HG03457 (cell line): ENCODE results near the gene SH3BP5L.
"Not testable (repeated sequence)": the region's sequence is repeated elsewhere in the genome, so short reads cannot be mapped to it uniquely, and the experiment has no call there.

Experiments
- ATAC-seq: cut with Tn5 transposase; IDR thresholded peaks from one replicate; pipeline ENCODE4 v1.9.1; 2021; ENCODE audit warnings: moderate number of reproducible peaks; ENCODE audit not compliant: unreplicated experiment

The SH3BP5L gene

DNA sequence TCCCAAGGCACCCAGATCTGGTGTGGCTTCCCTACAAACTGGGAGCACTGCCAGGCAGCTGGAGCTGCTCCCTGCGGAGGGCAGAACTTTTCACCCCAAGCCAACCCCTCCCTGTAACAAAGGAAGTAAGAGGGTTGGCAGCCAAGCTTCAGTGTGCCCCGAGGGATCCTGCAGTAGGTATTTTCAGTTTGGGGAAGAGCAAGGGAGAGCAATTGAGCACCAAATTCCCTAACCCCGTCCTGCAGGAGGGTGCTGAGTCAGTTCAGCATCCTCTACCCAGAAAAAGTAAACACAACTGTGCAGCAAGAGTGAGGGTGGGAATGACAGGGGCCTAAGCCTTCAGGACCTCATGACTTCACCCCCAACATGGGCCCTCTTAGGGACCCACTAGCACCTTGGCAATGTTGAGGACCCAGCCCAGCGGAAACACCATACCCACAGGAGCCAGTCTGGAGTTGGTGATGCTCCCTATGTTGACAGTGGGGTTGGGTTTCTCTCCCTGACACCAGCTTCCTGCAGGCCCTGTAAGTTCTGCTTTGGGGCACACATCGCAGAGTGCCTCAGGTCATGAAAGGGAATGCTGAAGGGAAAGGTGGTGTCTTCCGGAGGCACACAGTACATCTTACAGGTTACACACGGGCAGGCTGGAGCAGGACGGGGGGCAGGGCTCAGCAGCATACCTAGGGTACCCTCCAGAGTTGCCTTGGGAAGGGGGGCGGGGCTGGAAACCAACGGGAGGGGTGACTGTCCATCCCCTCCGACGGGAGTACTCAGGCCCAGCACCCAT is 14.8 kb downstream of the SH3BP5L start:
- no peak for ATAC-seq

DNA sequence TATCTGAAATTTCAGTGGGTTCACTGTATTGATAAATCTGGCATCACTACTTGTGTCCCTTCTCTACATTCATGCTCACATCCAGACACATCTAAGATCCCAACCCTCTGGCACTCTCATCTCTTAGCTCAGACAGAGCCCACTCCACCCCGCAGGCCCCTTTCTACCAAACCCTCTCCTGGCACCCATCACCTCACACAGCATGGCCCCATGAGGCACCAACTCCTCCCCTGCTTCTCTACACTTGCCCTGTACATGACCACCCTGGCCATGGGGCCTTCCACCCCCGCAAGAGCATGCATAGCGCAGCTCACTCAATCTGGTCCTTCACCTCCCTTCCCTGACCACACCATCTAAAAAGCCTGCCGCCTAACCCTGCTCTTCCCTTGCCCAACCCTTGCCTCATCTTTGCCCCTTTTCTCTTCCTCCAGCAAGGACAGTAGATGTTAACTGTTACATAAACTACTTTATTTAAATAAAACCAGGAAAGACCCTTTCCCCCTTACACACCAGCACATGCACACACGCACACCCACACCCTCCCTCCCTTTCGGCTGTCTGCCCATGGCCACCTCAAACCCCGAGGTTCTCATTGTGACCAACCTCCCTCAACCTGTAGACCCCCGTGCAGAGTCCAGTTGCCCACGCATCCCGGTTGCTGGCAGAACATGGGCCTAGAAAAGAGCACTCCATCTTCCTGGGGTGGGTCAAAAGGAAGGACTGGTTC is 15.6 kb downstream of the SH3BP5L start:
- ATAC-seq: no peak

DNA sequence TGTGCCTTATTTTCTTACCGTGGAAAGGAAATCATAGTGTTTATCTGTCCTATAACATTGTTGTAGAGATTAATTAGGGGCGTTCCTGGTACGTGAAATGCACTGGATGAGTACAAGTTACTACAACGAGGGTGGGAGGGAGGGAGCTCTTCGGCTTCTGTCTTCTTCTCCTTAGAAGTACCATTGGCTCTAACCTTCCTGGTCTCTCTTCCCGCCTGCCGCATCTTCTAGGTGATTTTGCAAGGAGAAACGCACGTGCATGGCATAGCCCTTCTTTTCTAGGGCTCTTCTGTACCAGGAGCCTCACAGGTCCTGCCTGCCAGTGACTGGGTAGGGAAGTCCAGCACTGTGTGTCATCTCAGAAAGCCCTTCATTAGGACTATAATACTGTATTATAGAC is 16.8 kb downstream of the SH3BP5L start:
- no peak for ATAC-seq

DNA sequence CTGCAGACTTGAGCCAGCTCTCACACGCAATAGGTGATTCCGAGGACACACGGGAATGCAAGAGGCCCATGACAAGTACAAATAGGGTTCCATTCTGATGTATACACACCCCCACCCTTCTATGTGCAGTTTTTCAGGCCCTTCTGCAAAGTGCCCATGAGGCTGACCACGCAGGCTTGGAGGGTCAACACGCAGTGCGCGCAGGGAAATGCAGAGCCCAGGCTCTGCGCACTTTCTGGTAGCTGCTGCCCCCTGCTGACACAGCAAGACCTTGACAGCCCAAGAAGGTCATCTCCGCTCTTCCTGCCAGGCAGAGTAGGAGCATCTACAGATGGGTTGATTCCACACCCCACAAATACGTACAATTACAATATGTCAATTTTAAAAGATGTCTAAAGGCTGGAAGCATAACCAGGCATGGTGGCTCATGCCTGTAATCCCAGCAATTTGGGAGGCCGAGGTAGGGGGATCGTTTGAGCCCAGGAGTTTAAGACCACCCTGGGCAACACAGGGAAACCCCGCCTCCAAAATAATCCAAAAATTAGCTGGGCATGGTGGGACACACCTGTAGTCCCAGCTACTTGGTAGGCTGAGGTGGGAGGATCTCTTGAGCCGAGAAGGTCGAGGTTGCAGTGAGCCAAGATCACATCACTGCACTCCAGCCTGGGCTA is 18.5 kb downstream of the SH3BP5L start:
- peak; percentile 59 for ATAC-seq

DNA sequence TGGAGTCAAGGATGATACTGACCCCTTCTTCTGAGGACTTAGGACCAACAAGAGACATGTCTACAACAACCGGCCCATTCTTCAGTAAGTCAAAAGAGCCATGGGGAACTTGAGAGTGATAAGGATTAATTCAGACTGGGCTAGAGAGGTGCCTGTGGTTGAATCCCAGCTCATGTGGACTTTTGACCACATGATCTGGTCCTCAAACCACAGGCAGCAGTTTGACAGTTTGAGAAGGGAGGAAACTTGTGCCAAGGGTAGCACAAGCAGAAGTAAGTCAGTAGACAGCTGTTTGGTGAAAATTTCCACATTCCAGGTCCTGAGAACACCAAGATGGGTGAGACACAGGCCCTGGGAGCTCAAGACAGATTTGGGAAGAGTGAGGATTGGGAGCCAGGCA is 19.8 kb downstream of the SH3BP5L start:
- ATAC-seq: peak; percentile 3

DNA sequence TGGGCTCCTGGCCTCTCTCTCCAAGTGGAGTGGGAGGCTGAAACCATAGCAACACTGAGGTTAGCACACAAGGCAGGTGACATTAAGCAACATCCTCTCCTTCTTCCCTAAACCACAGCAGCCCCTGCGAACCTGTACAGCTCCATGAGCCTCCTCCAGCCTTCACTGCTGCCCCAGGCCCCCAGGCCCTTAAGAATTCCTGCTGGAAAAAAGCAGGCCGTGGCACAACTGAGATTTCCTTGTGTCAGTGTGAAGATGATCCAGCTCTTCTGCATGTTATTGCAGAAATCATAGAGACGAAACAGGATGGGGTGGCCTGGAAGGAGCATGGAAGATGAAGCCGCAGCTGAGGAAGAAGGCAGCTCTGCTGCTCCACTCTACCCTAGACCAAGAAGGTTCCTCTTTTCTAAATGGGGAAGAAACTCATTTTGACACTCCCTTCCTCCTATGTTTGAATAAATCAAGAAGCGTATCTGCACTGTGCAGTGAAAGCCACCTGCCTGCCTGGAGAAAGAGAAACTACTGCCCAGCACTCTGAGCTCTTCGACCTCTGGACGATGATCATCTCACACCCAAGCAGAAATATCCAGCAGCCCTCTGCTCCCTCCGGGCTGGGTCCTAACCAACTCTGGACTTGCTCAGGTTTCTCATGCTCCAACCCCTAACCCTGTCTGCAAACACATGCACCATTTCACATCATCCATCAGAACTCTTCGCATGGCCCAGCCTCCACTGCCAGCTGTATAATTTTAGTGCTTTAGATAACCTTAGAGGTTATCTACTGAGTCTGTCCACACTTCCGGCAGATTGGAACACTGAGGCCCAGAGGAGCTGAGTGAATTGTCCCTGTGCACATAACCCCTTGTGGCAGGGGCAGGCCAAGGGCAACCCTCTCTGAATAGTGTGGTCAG is 20.7 kb downstream of the SH3BP5L start:
- peak; percentile 78 for ATAC-seq

DNA sequence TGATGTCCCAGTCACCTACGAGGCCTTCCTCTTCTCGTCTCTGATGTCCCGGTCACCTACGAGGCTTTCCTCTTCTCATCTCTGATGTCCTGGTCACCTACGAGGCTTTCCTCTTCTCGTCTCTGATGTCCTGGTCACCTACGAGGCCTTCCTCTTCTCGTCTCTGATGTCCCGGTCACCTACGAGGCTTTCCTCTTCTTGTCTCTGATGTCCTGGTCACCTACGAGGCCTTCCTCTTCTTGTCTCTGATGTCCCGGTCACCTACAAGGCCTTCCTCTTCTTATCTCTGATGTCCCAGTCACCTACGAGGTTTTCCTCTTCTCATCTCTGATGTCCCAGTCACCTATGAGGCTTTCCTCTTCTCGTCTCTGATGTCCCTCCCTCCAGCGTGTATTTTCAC is 22.2 kb downstream of the SH3BP5L start:
- not testable (repeated sequence) for ATAC-seq

DNA sequence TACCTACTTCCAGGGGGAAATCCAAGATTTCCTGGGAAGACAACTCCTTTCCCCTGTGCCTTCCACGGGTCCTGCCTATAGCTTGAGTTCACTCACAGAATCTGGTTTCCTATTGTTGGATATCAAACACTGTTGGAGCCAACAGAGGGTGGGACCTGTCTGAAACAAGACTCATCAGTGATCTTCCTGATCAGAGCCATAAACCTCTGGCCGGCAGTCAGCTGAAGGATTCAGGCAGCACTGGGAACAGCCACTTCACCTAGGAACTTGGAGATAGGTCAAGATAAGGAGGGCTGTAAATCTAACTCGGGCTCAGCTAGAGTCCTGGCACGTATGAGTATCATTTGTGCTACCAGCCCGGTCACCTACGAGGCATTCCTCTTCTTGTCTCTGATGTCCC is 23.3 kb downstream of the SH3BP5L start:
- no peak for ATAC-seq

DNA sequence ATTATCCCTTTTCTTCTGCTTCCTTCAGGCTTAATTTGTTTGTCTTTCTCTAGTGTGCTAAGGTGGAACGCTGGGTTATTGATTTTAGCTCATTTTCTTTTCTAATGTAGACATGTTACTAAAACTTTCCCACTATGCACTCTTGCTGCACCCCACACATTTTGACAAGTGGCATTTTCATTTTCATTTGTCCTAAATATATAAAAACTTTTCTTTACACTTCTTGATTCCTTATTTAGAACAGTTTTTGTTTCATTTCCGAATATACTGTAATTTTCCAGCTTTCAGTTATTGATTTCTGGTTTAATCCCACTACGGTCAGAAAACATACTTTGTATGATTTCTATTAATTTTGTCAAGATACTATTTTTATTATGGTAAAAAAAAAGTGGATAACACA is 25.3 kb downstream of the SH3BP5L start:
- no peak for ATAC-seq

DNA sequence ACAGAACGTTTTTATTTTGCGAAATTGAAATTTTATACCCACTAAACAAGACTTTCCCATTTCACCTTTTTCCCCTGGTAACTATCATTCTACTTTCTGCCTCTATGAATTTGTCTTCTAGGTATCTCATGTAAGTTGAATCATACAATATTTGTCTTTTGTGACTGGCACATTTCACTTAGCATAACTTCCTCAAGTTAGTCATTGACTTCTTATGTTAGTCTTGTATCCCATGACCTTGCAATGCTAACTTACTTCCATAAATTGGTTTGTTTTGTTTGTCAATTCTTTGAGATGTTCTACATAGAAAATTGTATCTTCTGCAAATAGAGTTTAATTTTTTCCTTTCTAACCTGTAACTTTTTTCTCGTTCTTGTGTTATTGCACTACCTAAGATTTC is 26.9 kb downstream of the SH3BP5L start:
- no peak for ATAC-seq

DNA sequence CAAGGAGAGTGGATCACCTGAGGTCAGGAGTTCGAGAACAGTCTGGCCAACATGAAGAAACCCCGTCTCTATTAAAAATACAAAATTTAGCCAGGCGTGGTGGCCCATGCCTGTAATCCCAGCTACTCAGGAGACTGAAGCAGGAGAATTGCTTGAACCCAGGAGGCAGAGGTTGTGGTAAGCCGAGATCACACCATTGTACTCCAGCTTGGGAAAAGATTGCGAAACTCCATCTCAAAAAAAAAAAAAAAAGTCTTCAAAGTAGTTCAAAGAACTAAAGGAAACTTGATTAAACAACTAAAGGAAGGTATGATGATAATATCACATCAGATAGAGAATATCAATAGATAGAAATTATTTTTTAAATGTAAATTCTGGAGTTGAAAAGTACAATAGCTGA is 31.1 kb downstream of the SH3BP5L start:
- ATAC-seq: not testable (repeated sequence)

DNA sequence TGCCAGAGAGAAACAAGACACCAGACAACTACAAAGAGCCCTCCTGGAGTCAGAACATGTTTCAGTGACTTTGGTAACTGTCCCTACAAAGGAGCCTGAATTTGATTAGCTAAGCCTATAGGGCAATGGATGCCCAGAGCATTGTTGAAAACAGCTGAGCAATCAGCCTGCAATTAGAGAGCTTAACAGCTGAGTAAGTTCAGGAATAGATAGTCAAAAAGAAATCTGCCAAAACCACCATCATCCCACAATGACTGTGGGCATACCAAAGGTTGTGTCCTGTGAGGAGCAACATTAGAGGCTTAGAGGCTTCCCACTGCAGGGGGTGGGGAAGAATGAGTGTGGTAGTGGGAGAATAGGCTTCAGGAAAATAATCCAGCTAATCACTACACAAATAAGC is 32.1 kb downstream of the SH3BP5L start:
- peak; percentile 94 for ATAC-seq

DNA sequence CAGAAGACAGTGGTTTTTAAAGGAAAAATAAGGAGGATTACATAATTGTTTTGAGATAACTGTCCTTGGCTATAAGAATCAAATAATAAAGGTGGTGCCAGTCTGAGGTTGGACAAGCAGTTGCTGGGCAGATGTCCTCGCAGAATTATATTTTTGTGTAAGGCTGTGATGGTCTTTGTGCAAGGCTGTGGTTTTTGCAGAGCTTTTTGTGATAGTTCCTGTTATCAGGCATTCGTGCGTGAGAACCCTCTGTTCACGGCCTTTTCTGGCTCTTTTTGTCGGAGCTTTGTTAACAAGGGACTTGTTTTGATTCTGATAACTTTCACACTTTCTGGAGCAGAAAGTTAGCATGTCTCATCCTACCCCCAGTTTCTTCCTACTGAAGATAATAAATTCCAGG is 33.4 kb downstream of the SH3BP5L start:
- no peak for ATAC-seq

DNA sequence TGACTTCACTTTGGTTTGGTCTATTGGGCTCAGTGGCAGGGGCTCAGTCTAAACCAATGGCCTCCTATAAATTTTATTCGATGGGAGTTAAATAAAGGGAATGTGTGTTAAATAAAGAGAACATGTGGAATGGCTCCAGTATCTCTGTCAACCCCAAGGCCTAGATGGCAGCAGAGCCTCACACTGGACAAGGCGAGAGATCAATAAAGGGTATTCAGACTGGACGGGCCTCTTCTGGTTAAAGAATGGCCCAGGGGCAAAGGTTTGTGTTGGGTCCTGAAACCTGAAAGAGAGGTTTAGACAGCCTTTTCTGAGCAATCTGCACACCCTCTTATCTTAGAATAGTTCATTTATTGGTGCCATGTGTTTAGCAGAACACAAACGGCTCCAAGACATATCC is 34.7 kb downstream of the SH3BP5L start:
- ATAC-seq: no peak

DNA sequence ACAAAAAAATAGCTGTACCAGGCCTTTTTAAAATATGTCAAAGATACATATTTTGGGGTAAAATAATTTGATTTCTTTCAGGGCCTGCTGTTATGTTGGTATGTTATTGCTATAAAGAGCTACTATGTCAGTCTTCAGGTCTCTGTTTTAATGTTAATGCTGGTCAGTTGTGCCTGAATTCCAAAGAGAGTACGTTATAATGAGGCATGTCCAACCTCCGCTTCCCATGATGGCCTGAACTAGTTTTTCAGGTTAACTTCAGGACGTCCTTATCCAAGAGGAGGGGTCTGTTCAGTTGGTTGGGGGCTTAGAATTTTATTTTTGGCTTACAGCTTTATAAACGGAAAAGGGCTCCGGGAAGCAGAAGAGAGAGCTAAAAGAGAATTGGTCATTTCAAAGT is 35.3 kb downstream of the SH3BP5L start:
- ATAC-seq: no peak

DNA sequence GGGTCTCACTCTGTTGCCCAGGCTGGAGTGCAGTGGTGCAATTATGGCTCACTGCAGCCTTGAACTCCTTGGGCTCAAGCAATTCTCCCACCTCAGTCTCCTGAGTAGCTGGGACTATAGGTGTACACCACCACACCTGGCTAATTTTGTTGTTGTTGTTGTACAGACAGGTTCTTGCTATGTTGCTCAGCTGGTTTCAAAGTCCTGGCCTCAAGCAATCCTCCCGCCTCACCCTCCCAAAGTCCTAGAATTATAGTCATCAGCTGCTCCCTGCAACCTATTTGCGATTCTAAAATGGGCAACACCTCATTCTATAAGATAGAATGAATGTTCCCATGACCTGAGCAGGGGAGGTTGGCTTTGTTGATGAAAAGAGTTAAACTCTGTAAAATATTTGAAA is 36.4 kb downstream of the SH3BP5L start:
- not testable (repeated sequence) for ATAC-seq

DNA sequence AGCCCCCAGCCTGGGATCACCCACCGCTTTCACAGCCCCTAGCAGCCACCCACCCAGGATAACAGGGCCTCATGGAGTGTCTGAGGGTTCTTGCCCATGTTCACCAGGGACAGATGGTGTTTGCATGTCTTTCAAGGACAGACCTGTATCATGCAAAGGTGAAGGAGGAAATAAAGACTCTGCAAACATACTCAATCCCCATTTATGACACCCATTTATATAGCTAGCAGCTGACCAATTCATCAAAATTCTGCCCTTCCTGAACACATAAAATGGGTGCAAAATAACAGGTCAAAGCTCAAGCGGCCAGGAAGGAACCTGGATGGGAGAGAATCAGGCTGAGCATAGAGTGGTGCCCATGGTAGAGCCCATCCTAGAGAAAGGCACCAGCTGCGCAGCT is 37.4 kb downstream of the SH3BP5L start:
- ATAC-seq: no peak

DNA sequence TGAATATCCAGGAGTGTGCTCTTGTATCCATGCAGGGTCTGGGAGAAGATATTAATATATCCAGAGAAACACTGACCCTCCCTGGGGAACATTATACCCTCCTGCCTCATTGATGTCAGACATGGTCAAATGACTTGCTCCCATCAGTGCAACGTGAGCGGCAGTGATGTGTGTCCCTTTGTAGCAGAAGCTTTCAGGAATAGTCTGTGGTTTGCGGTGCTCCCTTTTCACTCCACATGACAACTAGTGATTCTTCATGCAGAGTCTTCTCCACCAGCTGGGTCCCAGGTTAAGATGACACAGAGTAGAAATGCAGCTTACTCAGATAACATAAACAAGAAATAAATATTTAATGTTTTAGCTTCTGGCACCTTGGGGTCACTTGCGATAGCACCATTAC is 38.3 kb downstream of the SH3BP5L start:
- ATAC-seq: no peak

DNA sequence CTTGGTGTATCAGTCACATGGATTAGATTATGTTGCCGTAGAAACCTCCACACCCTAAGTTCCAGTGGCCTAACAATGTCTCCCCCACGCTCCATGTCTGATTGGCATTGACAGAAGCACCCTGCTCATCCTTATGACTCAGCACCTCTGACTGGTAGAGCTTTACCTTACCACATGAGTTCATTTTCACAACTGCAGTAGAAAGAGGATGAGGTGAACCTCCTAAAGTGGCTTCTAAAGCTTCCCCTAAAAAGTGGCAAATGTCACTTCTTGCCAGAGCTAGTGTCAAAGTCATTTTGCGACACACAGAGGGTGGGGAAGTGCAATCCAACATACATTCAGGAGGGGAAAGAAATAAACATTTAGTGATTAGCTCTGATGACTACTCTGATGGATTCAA is 39.6 kb downstream of the SH3BP5L start:
- ATAC-seq: peak; percentile 58

DNA sequence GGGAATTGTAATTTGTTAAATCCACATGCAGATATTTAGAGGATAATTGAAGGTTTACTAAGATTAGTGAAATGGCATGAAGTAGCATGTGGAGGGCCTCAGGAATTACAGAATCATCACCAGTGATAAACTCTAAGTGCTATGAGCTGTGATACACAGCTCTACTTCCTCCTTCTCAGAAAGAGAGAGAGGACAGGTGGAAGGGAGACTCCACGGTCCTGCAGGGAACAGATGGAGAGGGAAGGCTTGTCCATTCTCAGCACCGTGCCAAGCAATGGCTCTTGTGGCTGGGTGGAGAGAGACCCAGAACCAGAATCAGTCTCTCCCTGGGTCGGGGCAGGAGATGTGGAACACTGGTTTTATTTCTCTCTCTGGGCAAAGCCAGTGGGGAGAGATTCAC is 42.3 kb downstream of the SH3BP5L start:
- no peak for ATAC-seq
